Testis (tissue), 2 donors: ENCODE measurements around the gene RPS15A.
"Not testable (repeated sequence)": the region's sequence is repeated elsewhere in the genome, so short reads cannot be mapped to it uniquely, and the experiment has no call there.

Experiments
- CTCF ChIP-seq, 3 experiments: fragments of 450-650 bp in 2 of 3; fragments of 200-600 bp in 1 of 3; sonication (generic) in 1 of 3; IDR thresholded peaks; one replicate each; pipeline ENCODE4 v1.5.1; 2016 to 2019; ENCODE audit warnings: antibody characterized with exemption in 3 of 3, mild to moderate bottlenecking in 2 of 3, moderate library complexity in 1 of 3
- POLR2A ChIP-seq: fragments of 450-650 bp; IDR thresholded peaks from one replicate; pipeline ENCODE4 v1.6.1; 2017; ENCODE audit warnings: antibody characterized with exemption, mild to moderate bottlenecking, moderate library complexity

- TF ChIP-seq CTCF (IDR thresholded peaks at IDR 0.05); POLR2A: not testable (repeated sequence)
These were observed 51.4 kb downstream of the RPS15A start for GRCh38 chr16:18738768-18739167.
